B cell (primary cell): Measurements from ENCODE around the gene UBN2.
"Not testable (repeated sequence)": the region's sequence is repeated elsewhere in the genome, so short reads cannot be mapped to it uniquely, and the experiment has no call there.

ENCODE experiments used
- EZH2 ChIP-seq: IDR thresholded peaks from 2 replicates; pipeline ENCODE4 v1.6.1; 2012; ENCODE audit warnings: borderline replicate concordance, low read depth, mild to moderate bottlenecking, moderate library complexity, low read length; ENCODE audit not compliant: insufficient read depth, poor library complexity, severe bottlenecking
- TF ChIP-seq, protein P1 (sequence below): fragments of 200-600 bp; IDR thresholded peaks from one replicate; pipeline ENCODE4 v1.8.0; 2022; ENCODE audit warnings: antibody characterized with exemption, mild to moderate bottlenecking

DNA sequence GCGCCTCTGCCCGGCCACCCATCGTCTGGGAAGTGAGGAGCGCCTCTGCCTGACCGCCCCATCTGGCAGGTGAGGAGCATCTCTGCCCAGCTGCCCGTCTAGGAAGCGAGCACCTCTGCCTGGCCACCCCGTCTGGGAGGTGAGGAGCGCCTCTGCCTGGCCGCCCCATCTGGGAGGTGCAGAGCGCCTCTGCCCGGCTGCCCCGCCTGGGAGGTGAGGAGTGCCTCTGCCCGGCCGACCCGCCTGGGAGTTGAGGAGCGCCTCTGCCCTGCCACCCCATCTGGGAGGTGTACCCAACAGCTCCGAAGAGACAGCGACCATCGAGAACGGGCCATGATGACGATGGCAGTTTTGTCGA, 4.9 kb upstream of the UBN2 start:
- TF ChIP-seq, protein P1, sequence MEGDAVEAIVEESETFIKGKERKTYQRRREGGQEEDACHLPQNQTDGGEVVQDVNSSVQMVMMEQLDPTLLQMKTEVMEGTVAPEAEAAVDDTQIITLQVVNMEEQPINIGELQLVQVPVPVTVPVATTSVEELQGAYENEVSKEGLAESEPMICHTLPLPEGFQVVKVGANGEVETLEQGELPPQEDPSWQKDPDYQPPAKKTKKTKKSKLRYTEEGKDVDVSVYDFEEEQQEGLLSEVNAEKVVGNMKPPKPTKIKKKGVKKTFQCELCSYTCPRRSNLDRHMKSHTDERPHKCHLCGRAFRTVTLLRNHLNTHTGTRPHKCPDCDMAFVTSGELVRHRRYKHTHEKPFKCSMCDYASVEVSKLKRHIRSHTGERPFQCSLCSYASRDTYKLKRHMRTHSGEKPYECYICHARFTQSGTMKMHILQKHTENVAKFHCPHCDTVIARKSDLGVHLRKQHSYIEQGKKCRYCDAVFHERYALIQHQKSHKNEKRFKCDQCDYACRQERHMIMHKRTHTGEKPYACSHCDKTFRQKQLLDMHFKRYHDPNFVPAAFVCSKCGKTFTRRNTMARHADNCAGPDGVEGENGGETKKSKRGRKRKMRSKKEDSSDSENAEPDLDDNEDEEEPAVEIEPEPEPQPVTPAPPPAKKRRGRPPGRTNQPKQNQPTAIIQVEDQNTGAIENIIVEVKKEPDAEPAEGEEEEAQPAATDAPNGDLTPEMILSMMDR: not testable (repeated sequence)
- not testable (repeated sequence) for TF ChIP-seq EZH2
